HEK293 (cell line): ENCODE results near the gene CREBL2.

Experiments used
- KLF9 ChIP-seq: fragments of 450-650 bp; formaldehyde crosslinking; IDR thresholded peaks from 2 replicates; pipeline ENCODE4 v1.5.1; 2016; ENCODE audit warnings: missing biosample characterization, missing genetic modification characterization, low read depth
- TCF7L2 ChIP-seq: IDR thresholded peaks from 2 replicates; pipeline ENCODE4 v1.6.1; 2011; ENCODE audit warnings: low read depth, mild to moderate bottlenecking, inconsistent platforms, low read length, moderate library complexity, borderline replicate concordance
- YY2 ChIP-seq: fragments of 450-650 bp; formaldehyde crosslinking; IDR thresholded peaks from 2 replicates; pipeline ENCODE4 v1.5.1; 2016; ENCODE audit warnings: missing biosample characterization, missing genetic modification characterization
- ZBTB20 ChIP-seq: fragments of 450-650 bp; formaldehyde crosslinking; IDR thresholded peaks from 2 replicates; pipeline ENCODE4 v1.5.1; 2016; ENCODE audit warnings: missing biosample characterization, missing genetic modification characterization
- ZNF112 ChIP-seq: fragments of 450-650 bp; formaldehyde crosslinking; IDR thresholded peaks from 2 replicates; pipeline ENCODE4 v1.5.0; 2017; ENCODE audit warnings: missing biosample characterization, missing genetic modification characterization
- ZNF24 ChIP-seq: fragments of 450-650 bp; formaldehyde crosslinking; IDR thresholded peaks from 2 replicates; pipeline ENCODE4 v1.5.1; 2016; ENCODE audit warnings: missing biosample characterization, missing genetic modification characterization
- ZNF394 ChIP-seq: fragments of 450-650 bp; formaldehyde crosslinking; IDR thresholded peaks from 2 replicates; pipeline ENCODE4 v1.5.1; 2016; ENCODE audit warnings: missing biosample characterization, missing genetic modification characterization, mild to moderate bottlenecking, moderate library complexity, borderline replicate concordance
- ZNF416 ChIP-seq: fragments of 450-650 bp; formaldehyde crosslinking; IDR thresholded peaks from 2 replicates; pipeline ENCODE4 v1.5.1; 2016; ENCODE audit warnings: missing biosample characterization, missing genetic modification characterization
- TF ChIP-seq, protein P1 (sequence below): fragments of 450-650 bp; formaldehyde crosslinking; IDR thresholded peaks from 2 replicates; pipeline ENCODE4 v1.5.1; 2016; ENCODE audit warnings: missing biosample characterization, missing genetic modification characterization
- TF ChIP-seq, protein P2 (sequence below): fragments of 450-650 bp; formaldehyde crosslinking; IDR thresholded peaks from 2 replicates; pipeline ENCODE4 v1.5.1; 2016; ENCODE audit warnings: missing biosample characterization, missing genetic modification characterization

DNA sequence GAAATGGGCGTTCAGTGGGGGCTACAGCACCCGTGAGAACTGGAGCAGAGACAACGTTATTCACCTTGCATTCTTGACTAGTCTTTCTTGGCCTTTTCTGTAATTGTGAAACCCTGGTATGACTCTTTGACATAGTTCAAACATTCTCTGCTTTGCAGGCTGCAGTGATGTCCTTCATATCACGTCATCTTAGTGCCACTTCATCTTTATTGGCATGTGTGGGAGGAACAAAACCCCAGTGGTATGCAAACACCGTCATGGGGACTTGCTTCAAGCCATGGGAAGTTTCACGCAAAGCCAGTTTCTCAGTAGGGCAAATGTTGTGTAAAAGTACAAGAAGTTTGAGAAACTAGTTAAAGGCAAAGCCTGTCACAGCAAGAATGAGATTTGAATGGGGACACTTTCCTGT is 28.8 kb upstream of the CREBL2 start:
- TF ChIP-seq ZNF416: no peak
- no peak for TF ChIP-seq ZNF112
- TF ChIP-seq KLF9 (tag by site-specific recombination): no peak
- TF ChIP-seq ZBTB20 (tag by site-specific recombination): no peak
- TF ChIP-seq ZNF394 (tag by site-specific recombination): no peak
- TF ChIP-seq TCF7L2: no peak
- no peak for TF ChIP-seq YY2 (tag by site-specific recombination)
- TF ChIP-seq, protein P1, sequence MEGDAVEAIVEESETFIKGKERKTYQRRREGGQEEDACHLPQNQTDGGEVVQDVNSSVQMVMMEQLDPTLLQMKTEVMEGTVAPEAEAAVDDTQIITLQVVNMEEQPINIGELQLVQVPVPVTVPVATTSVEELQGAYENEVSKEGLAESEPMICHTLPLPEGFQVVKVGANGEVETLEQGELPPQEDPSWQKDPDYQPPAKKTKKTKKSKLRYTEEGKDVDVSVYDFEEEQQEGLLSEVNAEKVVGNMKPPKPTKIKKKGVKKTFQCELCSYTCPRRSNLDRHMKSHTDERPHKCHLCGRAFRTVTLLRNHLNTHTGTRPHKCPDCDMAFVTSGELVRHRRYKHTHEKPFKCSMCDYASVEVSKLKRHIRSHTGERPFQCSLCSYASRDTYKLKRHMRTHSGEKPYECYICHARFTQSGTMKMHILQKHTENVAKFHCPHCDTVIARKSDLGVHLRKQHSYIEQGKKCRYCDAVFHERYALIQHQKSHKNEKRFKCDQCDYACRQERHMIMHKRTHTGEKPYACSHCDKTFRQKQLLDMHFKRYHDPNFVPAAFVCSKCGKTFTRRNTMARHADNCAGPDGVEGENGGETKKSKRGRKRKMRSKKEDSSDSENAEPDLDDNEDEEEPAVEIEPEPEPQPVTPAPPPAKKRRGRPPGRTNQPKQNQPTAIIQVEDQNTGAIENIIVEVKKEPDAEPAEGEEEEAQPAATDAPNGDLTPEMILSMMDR (tag by site-specific recombination): no peak
- peak; percentile 64; the same call in 1 of the 2 replicates for TF ChIP-seq ZNF24 (tag by site-specific recombination)
- TF ChIP-seq, protein P2, sequence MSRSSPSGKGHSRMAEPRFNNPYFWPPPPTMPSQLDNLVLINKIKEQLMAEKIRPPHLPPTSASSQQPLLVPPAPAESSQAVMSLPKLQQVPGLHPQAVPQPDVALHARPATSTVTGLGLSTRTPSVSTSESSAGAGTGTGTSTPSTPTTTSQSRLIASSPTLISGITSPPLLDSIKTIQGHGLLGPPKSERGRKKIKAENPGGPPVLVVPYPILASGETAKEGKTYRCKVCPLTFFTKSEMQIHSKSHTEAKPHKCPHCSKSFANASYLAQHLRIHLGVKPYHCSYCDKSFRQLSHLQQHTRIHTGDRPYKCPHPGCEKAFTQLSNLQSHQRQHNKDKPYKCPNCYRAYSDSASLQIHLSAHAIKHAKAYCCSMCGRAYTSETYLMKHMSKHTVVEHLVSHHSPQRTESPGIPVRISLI: no peak
